Fibroblast of the aortic adventitia (primary cell): ENCODE data around the gene TNFRSF1A. TPM values are rescaled to one million over a fixed set of nuclear protein-coding genes. Genes with fewer than 3 reads are reported as not detected.

Experiments
- DNase-seq: peaks from one replicate; pipeline ENCODE4 v3.0.0-alpha.2; 2010; ENCODE audit warnings: low read depth
- H3K4me3 ChIP-seq: 2 replicates; pipeline ENCODE4 v1.5.1; 2011; ENCODE audit warnings: low read depth, mild to moderate bottlenecking, control low read depth, low read length, moderate library complexity
- total RNA-seq: library from RNA; depleted of rRNA; stranded (reverse); fragments of >200 nt; gene quantifications from 2 replicates; pipeline ENCODE4 v1.2.3, GENCODE V29; 2012; ENCODE audit warnings: low replicate concordance
- TF ChIP-seq, protein P1 (sequence below): IDR thresholded peaks from 2 replicates; pipeline ENCODE4 v1.5.1; 2011; ENCODE audit warnings: mild to moderate bottlenecking, low read length, control low read depth, inconsistent platforms; ENCODE audit not compliant: insufficient read depth

TNFRSF1A gene
- total RNA-seq, 1 donor: 207 TPM

DNA sequence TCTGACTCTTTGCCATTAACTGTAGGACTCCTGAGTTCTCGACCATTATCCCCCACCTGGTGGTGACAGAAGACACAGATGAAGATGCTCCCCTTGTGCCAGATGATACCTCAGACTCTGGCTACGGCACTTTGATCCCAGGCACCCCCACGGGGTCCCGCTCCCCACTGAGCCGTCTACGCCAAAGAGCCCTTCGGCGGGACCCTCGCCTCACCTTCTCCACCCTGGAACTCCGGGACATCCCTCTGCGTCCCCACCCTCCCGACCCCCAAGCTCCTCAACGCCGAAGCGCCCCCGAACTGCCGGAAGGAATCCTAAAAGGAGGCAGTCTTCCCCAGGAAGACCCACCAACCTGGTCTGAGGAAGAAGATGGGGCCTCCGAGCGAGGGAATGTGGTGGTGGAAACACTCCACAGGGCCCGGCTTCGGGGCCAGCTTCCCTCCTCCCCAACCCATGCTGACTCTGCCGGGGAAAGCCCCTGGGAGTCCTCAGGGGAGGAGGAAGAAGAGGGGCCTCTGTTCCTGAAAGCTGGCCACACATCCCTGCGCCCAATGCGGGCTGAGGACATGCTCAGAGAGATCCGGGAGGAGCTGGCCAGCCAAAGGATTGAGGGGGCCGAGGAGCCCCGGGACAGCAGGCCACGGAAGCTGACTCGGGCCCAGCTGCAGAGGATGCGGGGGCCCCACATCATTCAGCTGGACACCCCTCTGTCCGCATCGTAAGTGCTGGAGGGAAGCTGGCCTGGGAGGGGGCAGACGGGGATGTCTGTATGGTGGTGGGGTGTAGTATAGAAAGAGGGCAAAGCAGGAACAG is 14.4 kb downstream of the TNFRSF1A start:
- TF ChIP-seq, protein P1, sequence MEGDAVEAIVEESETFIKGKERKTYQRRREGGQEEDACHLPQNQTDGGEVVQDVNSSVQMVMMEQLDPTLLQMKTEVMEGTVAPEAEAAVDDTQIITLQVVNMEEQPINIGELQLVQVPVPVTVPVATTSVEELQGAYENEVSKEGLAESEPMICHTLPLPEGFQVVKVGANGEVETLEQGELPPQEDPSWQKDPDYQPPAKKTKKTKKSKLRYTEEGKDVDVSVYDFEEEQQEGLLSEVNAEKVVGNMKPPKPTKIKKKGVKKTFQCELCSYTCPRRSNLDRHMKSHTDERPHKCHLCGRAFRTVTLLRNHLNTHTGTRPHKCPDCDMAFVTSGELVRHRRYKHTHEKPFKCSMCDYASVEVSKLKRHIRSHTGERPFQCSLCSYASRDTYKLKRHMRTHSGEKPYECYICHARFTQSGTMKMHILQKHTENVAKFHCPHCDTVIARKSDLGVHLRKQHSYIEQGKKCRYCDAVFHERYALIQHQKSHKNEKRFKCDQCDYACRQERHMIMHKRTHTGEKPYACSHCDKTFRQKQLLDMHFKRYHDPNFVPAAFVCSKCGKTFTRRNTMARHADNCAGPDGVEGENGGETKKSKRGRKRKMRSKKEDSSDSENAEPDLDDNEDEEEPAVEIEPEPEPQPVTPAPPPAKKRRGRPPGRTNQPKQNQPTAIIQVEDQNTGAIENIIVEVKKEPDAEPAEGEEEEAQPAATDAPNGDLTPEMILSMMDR: no peak
- no peak overlapping the region for H3K4me3 ChIP-seq
- DNase-seq: no peak

GRCh38 chr12:6326316-6327228 is 15.3 kb downstream of the TNFRSF1A start:
- no peak overlapping the region for H3K4me3 ChIP-seq
- TF ChIP-seq, protein P1: peak; percentile 50
- DNase-seq: peak; percentile 68

DNA sequence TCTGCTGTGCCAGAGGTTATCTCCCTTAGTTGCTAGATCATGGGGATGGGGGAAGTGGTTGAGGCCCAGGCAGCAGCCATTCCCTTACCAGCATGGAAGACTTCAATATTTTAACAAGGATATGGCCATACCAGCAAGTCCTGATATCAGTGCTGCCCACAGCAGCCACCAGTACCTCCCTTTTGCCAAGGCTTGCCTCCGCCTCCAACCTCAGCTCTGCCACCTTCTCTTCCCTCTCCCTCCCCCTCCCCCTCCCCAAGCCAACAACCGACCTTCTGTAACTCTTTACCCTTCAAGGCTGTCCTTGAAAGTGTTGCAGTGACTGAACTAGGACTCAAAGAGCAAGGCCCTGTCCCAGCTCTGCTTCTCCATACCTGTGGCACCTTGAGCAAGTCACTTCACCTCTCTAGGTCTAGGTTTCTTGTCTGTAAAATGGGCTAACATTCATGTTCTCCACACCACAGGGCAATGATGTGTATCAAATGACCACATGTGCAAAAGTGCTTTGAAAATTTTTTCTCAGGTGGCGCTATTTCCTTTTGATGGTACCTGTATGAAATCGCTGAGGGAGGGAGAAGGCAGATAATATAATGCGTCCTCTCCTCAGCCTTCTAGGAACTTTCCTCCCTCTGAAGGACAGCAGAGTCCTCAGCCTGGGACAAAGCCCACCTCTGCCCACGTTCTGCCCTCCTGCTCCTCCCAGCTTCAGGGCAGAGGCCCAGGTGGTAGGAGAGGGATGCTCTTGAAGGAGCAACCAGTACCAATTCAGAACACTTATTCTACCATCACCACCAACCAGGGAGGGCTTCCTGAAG is 16.7 kb downstream of the TNFRSF1A start:
- no peak overlapping the region for H3K4me3 ChIP-seq
- no peak for DNase-seq
- TF ChIP-seq, protein P1: no peak

DNA sequence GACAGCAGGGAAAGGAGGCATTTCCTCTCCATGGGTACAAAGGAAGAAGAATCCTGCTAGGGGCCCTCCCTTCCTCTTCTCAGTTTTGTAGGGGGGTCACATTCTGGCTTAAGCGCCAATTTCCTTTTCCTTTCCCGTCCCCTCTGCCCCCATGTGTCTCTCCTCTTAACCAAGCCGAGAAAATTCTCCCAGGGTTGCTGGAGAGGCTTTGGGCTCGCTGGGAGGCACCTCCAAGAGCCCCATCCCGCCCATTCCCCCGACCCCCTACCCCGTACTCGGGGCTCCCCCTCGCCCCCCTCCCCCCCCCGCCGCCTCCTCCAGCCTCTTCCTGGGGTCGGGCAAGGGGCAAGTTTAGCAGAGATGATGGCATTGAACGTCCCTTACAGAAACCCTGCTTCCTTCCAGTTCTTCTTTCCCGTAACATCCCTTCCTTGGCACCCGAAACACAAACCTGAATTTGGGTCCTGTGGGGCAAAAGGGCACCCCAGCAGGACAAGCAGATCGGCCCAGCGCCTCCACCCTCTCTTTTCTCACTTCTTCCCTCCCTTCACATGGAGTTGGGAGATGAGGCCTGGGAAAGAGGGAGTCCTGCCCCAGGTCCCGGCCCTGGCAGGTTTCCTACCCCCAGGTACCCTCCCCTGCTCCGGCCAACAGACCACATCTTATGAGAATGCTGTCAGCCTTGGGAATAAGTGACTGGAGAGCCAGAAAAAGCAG is 17.7 kb downstream of the TNFRSF1A start:
- TF ChIP-seq, protein P1: no peak
- no peak overlapping the region for H3K4me3 ChIP-seq
- no peak for DNase-seq

DNA sequence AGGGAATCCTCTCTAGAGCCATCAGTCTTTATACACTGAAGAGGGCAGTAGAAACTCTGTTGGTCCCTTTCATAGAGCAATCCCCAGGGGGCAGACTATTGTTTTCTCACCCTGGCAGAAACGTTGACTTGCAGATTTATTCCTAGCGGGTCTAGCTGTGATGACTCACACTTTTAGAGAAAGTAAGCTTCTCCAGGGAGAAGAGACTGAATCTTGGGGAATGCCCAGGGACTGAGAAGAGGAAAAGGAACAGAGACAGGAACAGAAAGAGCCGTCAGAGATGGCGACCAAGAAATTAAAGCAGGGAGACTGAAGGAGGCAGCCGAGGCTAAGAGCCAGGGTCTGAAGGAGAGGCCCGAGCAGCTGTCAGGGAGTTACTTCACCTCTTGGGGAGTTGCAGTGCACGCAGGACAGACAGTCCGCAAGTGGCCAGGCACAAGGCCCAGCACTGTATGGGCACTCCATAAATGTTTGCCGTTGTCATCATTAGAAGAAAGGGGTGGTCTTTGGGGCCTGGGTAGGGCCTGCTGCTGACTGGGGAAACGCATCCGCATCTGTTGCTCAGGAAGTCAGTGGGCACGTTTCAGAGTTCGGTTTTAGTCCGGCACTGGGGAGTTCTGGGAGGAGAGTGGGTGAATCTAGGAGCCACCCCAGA is 18.4 kb downstream of the TNFRSF1A start:
- TF ChIP-seq, protein P1: peak; percentile 62
- peak overlapping the region; percentile 9 for H3K4me3 ChIP-seq
- DNase-seq: peak; percentile 97
